ENCODE measurements around the gene SLC44A5.
"Not testable (repeated sequence)": the region's sequence is repeated elsewhere in the genome, so short reads cannot be mapped to it uniquely, and the experiment has no call there.

DNA sequence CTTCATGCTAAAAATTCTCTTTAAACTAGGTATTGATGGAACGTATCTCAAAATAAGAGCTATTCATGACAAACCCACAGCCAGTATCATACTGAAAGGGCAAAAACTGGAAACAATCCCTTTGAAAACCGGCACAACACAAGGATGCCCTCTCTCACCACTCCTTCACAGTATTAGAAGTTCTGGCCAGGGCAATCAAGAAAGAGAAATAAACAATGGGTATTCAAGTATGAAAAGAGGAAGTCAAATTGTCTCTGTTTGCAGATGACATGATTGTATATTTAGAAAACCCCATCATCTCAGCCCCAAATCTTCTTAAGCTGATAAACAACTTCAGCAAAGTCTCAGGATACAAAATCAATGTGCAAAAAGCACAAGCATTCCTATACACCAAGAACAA is 349.0 kb downstream of the SLC44A5 start:
- TF ChIP-seq, protein P1, sequence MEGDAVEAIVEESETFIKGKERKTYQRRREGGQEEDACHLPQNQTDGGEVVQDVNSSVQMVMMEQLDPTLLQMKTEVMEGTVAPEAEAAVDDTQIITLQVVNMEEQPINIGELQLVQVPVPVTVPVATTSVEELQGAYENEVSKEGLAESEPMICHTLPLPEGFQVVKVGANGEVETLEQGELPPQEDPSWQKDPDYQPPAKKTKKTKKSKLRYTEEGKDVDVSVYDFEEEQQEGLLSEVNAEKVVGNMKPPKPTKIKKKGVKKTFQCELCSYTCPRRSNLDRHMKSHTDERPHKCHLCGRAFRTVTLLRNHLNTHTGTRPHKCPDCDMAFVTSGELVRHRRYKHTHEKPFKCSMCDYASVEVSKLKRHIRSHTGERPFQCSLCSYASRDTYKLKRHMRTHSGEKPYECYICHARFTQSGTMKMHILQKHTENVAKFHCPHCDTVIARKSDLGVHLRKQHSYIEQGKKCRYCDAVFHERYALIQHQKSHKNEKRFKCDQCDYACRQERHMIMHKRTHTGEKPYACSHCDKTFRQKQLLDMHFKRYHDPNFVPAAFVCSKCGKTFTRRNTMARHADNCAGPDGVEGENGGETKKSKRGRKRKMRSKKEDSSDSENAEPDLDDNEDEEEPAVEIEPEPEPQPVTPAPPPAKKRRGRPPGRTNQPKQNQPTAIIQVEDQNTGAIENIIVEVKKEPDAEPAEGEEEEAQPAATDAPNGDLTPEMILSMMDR (IDR thresholded peaks at IDR 0.05), result not testable (repeated sequence)
- not testable (repeated sequence) for TF ChIP-seq POLR2A (IDR thresholded peaks at IDR 0.05)
